Activated naive CD4-positive, alpha-beta T cell treated with anti-CD3 and anti-CD28 coated beads for 36 hours (primary cell): ENCODE results near the gene LAMB3. TPM values are rescaled to one million over a fixed set of nuclear protein-coding genes. Genes with fewer than 3 reads are reported as not detected.

Experiments
- CTCF ChIA-PET: fragments of 350-600 bp; sonication (Branson Sonifier 250); formaldehyde crosslinking; loops from one replicate; lab custom pipeline; 2021; ENCODE audit warnings: antibody characterized with exemption; lab: Charles Lee
- DNase-seq: peaks from one replicate; pipeline ENCODE4 v3.0.0-alpha.2; 2020
- H3K27ac Mint-ChIP-seq: one replicate; pipeline ENCODE4 v1.8.0; 2021; ENCODE audit warnings: mild to moderate bottlenecking, mixed read lengths
- H3K27me3 Mint-ChIP-seq: one replicate; pipeline ENCODE4 v1.8.0; 2021; ENCODE audit warnings: low read depth, mixed read lengths
- H3K36me3 Mint-ChIP-seq: one replicate; pipeline ENCODE4 v1.8.0; 2021; ENCODE audit warnings: low read depth, mixed read lengths
- H3K4me1 Mint-ChIP-seq: one replicate; pipeline ENCODE4 v1.8.0; 2021; ENCODE audit warnings: low read depth, mixed read lengths
- H3K4me3 Mint-ChIP-seq: one replicate; pipeline ENCODE4 v1.8.0; 2021; ENCODE audit warnings: mild to moderate bottlenecking, moderate library complexity, mixed read lengths
- H3K9me3 Mint-ChIP-seq: one replicate; pipeline ENCODE4 v1.8.0; 2021; ENCODE audit warnings: mixed read lengths
- intact Hi-C: fragments of 100-400 bp; cut with micrococcal nuclease; formaldehyde crosslinking; loops from one replicate; pipeline ENCODE4 v1.15.1; 2023
- total RNA-seq, 2 experiments: library from RNA; stranded (reverse); gene quantifications; one replicate each; pipeline ENCODE4 v1.2.3, GENCODE V29; 2021

Gene LAMB3
- total RNA-seq, 2 experiments from 2014 or later, result 11.8 to 13.0 TPM

DNA sequence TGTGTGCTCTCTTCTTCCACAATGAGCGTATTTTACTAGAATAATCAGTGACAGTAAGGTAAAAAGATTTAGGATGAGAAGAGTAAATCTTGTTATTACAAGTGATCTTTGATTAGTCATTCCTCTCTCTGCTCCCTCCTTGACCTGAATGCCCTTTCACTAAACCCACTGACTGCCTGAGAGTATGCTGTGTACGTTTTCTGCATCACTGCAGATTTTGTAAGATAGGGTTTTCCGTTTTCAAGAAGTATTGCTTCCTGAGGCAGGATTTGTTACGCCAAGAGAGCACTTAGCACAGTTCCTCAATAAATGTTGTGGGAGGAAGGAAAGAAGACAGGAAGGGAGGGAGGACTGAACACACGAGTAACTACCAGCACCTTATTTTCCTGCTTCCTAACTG, 7.7 kb upstream of the LAMB3 start:
- intact Hi-C loops, result loop anchor here (1.0 kb wide), 1 partner anchor 13 kb away; no protein-coding TSS in a partner anchor
- no peaks in the 10 kb centered on the region for H3K9me3 Mint-ChIP-seq
- H3K4me3 Mint-ChIP-seq, result no peak overlapping the region
- no peaks in the 10 kb centered on the region for H3K27me3 Mint-ChIP-seq
- CTCF ChIA-PET, result no interaction called here
- H3K36me3 Mint-ChIP-seq, result peaks cover 6% of the 10 kb centered on the region
- no peak for DNase-seq
- H3K4me1 Mint-ChIP-seq, result peaks cover 9% of the 10 kb centered on the region
- H3K27ac Mint-ChIP-seq, result peak overlapping the region; percentile 33

DNA sequence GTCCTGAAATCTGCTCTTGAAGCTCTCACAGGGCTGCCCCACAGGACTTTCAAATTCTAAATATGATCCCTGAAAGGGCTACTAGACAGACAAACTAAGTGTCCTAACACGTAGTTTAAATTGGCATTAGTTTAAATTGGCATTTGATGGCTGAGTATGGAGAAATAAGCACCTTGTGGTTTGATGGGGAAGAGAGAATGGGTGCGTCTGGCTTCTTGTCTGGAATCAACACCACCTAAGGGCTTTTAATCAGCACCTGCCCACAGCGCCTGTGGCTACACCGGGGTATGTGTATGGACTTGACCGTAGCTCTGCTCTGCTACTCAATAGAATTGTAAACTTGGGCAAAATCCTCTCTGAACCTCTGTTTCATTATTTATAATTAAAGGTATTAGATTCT, 5.7 kb upstream of the LAMB3 start:
- CTCF ChIA-PET, result interaction anchor here (0.6 to 1.2 kb wide), 4 partner anchors 18 to 1237 kb away, joined by 3 to 5 read pairs (median 3); no protein-coding TSS in a partner anchor
- Mint-ChIP-seq H3K36me3 (peaks cover 3% of the 10 kb centered on the region), H3K9me3 (no peaks in the 10 kb centered on the region), H3K27me3 (no peaks in the 10 kb centered on the region), H3K4me3 (no peak overlapping the region), H3K27ac (no peak overlapping the region), H3K4me1 (peaks cover 19% of the 10 kb centered on the region)
- no peak for DNase-seq
- intact Hi-C loops, result no loop called here

DNA sequence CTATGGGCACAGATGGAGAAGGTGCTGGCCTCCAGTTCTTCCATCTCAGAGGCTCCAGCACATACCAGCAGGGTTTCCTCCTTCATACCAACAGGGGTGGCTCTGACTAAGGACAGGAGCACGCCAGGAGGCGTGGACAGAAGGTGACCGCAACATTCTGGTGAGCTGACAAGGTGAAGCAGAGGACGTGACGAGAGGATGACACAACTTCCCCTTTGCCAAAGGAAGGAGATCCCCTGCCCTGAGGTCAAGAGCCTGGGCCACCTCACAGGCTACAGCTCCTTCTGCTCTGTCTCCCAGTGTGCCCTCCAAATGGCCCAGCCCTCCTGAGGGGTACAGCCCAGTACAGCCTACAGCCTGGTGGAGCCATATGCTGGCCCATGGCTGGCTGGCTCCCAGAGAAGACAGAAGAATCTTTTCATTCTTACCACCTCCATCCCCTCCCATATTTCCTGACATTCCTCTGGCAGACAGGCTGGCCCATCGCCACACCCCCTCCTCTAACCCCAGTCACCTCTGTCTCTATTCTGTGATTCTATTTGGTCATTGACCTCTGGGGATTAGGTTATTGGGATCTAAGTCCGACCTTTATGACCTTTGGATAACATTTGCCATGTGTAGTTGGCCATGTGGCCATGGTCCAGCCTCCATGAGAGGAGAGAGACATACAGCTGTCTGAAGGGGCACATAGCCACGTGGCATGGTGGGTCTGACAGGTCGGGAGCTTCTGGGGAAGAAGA, 5.1 kb upstream of the LAMB3 start:
- Mint-ChIP-seq H3K4me3 (no peak overlapping the region), H3K36me3 (peaks cover 3% of the 10 kb centered on the region), H3K27ac (no peak overlapping the region), H3K27me3 (no peaks in the 10 kb centered on the region), H3K4me1 (peaks cover 25% of the 10 kb centered on the region), H3K9me3 (no peaks in the 10 kb centered on the region)
- DNase-seq, result no peak
- CTCF ChIA-PET, result interaction anchor here (0.6 to 1.2 kb wide), 2 partner anchors 30 to 1236 kb away, joined by 3 to 5 read pairs; no protein-coding TSS in a partner anchor
- intact Hi-C loops, result no loop called here

DNA sequence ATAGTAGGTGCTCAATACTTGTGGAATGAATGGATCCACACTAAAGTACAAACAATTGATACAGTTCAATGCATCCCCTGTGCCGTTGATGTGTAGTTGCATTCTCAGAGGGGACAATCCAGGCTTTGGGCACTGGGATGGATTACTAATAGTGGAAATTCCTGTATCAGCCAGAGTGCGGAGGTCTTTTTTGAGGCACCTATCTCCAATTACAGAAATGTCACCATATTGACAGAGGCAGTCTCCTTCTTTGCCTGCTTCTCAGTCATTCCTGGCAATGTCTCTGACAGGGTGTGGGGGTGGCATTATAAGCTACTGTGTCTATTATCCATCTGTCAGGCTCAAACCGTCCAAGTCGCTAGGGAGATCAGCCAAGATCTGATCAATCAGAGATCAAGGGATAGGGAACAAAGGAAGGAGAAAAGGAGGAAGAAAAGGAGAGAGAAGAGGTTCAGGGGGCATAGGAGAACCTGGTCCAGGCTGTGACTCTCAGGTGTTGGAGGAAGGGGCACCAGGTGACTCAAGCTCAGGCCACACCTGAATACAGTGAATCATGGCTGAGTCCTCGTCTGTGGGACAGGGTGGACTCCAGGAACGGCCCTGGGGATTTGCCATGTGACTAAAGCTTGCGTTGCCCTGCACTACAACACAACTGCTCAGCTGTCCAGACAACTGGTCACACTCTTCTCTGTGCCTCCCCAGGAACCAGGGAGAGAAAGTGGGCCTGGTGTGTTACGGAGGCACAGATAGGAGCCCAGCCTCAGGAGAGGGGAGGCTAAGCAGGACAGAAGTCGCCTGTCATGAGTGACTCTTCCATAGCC, 3.4 kb upstream of the LAMB3 start:
- CTCF ChIA-PET, result interaction anchor here (1.5 kb wide), 1 partner anchor 93 kb away, joined by 7 read pairs; no protein-coding TSS in a partner anchor
- Mint-ChIP-seq H3K9me3 (no peaks in the 10 kb centered on the region), H3K36me3 (no peaks in the 10 kb centered on the region), H3K27me3 (no peaks in the 10 kb centered on the region), H3K27ac (no peak overlapping the region), H3K4me1 (peaks cover 38% of the 10 kb centered on the region), H3K4me3 (no peak overlapping the region)
- DNase-seq, result no peak
- intact Hi-C loops, result no loop called here

DNA sequence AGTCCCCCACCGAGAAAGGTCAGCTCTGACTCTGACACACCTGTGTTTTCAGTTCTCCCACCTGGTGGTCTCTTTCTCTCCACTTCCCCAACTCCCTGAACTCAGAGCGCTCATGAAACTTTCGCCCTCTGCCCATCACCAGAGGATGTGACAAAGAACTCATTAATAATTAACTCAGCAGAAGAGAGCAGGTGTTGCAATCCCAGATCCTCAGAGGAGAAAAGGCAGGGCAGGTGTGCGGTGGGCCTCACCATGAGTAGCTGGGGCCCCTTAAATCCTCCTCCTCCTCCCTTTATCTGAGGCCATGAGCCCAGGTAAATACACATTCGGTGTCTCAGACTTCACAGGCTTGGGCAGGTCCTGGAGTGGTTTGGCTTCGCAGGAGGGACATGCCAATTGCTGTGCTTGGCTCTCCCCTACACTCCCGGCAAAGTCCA, 1.7 kb upstream of the LAMB3 start:
- intact Hi-C loops, result loop anchor here (1.0 kb wide), 1 partner anchor 47 kb away; no protein-coding TSS in a partner anchor
- DNase-seq, result no peak
- H3K4me3 Mint-ChIP-seq, result no peak overlapping the region
- H3K27me3 Mint-ChIP-seq, result no peaks in the 10 kb centered on the region
- H3K27ac Mint-ChIP-seq, result peak overlapping the region; percentile 2
- H3K36me3 Mint-ChIP-seq, result no peaks in the 10 kb centered on the region
- H3K9me3 Mint-ChIP-seq, result no peaks in the 10 kb centered on the region
- H3K4me1 Mint-ChIP-seq, result peaks cover 45% of the 10 kb centered on the region
- CTCF ChIA-PET, result interaction anchor here (1.1 to 1.5 kb wide), 4 partner anchors 78 to 94 kb away, joined by 3 to 7 read pairs (median 4); no protein-coding TSS in a partner anchor

DNA sequence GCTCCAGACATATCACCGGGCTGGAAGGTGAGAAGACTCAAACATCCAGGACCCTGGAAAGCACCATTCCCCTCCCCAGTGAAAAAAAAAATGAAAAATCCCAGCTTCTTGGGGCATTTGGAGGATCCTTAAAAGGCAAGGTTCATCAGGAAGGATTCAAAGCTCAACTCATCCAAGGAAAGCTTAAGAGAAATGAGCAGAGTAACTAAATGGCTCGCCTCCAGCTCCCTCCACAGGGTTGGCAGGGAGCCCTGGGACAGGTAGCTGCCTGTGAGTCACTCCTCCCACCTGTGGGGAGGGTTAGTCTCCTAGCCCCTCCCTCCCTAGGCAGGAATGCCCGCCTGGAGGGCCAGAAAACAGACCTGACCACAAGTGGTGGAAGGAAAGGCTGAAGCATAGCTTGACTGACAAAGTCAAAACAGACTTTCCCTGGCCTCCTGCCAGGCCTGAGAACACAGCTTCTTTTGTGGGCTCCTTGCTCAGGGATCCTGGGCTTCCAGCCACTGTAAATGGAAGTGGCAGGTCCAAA, 712 bp upstream of the LAMB3 start:
- no peak overlapping the region for H3K4me3 Mint-ChIP-seq
- H3K9me3 Mint-ChIP-seq, result no peaks in the 10 kb centered on the region
- CTCF ChIA-PET, result interaction anchor here (0.7 to 1.8 kb wide), 16 partner anchors 9 to 177 kb away, joined by 3 to 7 read pairs (median 4); partner anchors contain the start of gene G0S2
- peak overlapping the region; percentile 2 for H3K27ac Mint-ChIP-seq
- no peaks in the 10 kb centered on the region for H3K36me3 Mint-ChIP-seq
- H3K4me1 Mint-ChIP-seq, result peaks cover 50% of the 10 kb centered on the region
- no peaks in the 10 kb centered on the region for H3K27me3 Mint-ChIP-seq
- intact Hi-C loops, result loop anchor here (1.0 kb wide), 1 partner anchor 46 kb away; no protein-coding TSS in a partner anchor
- peak; percentile 85 for DNase-seq

DNA sequence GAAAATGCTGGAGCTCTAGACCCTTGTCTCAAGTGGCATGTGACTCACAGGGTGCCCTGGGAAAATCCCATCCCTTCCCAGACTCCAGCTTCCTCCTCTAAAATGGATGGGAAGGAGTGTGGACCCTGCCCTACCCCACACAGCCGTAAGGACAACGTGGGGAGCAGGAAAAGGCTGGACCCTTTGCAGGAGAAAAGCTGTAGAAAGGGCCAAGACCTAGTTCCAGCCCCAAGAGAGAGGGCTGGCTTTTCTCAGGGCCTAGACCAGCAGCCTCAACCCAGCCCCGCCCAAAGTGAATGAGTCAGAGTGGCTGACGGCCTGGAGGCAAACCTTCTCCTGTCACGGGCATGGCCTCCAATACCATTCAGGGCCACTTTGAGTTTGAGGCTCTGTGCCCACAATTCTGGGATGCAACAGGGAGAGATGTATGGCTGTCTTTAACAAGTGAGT, 1.1 kb downstream of the LAMB3 start:
- Mint-ChIP-seq H3K36me3 (no peaks in the 10 kb centered on the region), H3K4me3 (peak overlapping the region; percentile 36), H3K9me3 (no peaks in the 10 kb centered on the region), H3K27ac (peak overlapping the region; percentile 25), H3K27me3 (no peaks in the 10 kb centered on the region), H3K4me1 (peaks cover 50% of the 10 kb centered on the region)
- CTCF ChIA-PET, result interaction anchor here (0.6 to 2.9 kb wide), 5 partner anchors 24 to 97 kb away, joined by 3 to 9 read pairs (median 3); no protein-coding TSS in a partner anchor
- DNase-seq, result peak; percentile 89
- intact Hi-C loops, result loop anchor here (1.0 kb wide), 1 partner anchor 22 kb away; no protein-coding TSS in a partner anchor

DNA sequence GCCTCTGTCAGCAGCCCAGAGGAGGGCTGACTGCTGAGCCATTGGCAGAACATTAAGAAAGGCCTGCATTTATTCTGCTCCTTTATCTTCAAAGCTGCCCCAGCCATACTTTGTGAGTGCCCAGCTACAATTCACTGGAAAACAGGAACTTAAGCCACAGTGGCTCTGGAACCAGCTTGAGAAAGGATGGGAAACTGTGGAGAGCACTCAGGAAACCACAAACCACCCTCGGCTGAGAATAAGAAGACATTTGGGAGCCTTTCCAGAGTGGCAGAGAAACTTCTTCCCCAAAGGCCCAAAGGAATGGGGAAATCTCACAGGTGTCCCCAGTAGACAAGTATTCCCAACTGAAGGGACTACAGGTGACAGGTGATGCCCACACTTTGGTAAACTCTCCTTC, 1.8 kb downstream of the LAMB3 start:
- Mint-ChIP-seq H3K9me3 (no peaks in the 10 kb centered on the region), H3K4me3 (no peak overlapping the region), H3K4me1 (peaks cover 50% of the 10 kb centered on the region), H3K27ac (no peak overlapping the region), H3K36me3 (no peaks in the 10 kb centered on the region), H3K27me3 (no peaks in the 10 kb centered on the region)
- CTCF ChIA-PET, result interaction anchor here (0.7 to 2.9 kb wide), 4 partner anchors 39 to 98 kb away, joined by 3 to 9 read pairs (median 6); no protein-coding TSS in a partner anchor
- intact Hi-C loops, result no loop called here
- DNase-seq, result no peak

DNA sequence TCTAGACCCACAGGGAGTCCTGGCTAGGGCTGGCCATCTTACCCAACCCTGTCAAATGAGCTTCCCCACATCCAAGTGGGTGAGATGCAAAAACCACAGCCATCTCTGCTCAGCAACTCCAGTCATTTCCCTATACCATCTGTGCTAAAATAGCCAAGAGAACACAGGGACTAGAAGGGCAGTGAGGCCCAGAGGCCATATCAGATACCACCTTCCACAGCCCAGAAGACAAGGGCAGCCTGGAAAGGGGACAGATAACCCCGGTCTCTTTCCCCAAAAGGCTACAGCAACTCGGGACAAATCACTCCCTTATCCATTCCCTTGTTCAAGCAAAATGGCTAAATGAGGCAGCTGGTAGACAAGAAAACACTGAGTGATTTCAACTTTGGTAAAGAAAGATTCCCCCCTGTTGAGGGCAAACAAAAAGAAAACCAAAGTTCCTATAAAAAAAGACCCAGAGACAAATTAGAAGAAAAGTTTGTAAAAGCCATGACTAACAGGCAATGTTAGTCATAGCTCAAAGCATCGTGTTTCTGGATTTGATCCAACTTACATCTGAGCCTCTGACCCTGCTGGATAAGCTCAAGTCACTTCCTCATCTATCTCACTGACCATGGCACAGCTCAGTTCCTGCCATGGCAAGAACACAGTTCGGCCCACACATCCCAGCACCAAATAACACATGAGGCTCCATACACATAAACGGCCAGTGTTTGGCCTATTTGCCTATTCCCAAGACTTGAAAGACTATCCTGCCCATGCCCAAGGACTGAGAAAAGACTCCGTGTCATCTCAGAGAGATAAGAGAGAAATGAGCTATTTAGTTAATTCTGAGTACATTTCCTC, 3.1 kb downstream of the LAMB3 start:
- DNase-seq, result peak; percentile 37
- Mint-ChIP-seq H3K4me1 (peaks cover 47% of the 10 kb centered on the region), H3K27ac (peak overlapping the region; percentile 68), H3K27me3 (no peaks in the 10 kb centered on the region), H3K9me3 (no peaks in the 10 kb centered on the region), H3K36me3 (no peaks in the 10 kb centered on the region), H3K4me3 (no peak overlapping the region)
- CTCF ChIA-PET, result interaction anchor here (0.6 to 2.9 kb wide), 13 partner anchors 16 to 99 kb away, joined by 3 to 9 read pairs (median 3); partner anchors contain the start of gene G0S2
- intact Hi-C loops, result loop anchor here (1.0 kb wide), 2 partner anchors 44 to 102 kb away; no protein-coding TSS in a partner anchor

DNA sequence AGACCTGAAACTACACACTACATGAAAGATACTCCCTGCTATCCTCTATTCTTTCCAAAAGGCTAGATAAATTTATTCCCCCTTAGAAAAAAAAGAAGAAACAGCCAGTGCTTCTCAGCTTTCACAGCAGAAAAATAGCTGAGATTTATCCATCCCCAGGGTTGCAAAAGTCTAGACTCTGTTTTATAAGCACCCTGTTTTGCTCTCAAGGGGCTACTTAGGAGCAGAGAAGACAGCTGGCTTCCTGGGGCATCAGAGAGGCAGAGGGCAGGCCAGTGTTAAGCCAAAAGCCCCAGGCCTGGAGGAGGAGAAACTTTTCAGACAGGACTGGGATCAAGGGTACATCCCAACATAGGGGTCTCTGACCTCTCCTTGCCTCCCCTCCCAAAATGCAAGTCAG, 3.9 kb downstream of the LAMB3 start:
- peak overlapping the region; percentile 50 for H3K27ac Mint-ChIP-seq
- no peak for DNase-seq
- intact Hi-C loops, result no loop called here
- no peak overlapping the region for H3K4me3 Mint-ChIP-seq
- no peaks in the 10 kb centered on the region for H3K36me3 Mint-ChIP-seq
- H3K27me3 Mint-ChIP-seq, result no peaks in the 10 kb centered on the region
- CTCF ChIA-PET, result interaction anchor here (1.1 to 2.9 kb wide), 4 partner anchors 32 to 98 kb away, joined by 3 to 9 read pairs (median 4); no protein-coding TSS in a partner anchor
- peaks cover 43% of the 10 kb centered on the region for H3K4me1 Mint-ChIP-seq
- H3K9me3 Mint-ChIP-seq, result no peaks in the 10 kb centered on the region

DNA sequence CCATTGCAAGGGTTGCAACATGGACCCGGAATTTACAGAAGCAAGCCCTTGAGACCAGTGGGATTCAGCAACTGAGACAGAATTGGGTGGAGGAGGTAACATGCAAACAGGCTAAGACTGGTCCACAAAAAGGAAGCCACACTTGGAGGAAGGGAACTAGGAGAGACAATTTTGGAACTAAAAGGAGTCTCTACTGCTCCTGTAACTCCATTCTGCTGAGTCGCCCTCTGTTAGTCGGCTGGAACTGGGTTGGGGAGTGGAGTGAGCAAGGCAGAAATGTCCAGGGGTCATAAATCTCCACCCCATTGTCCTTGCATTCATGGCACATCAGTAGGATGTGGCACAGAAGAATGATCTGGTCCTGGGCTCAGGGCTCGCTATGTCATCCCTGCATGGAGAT, 5.1 kb downstream of the LAMB3 start:
- intact Hi-C loops, result loop anchor here (2.0 kb wide), 1 partner anchor 20 kb away; no protein-coding TSS in a partner anchor
- H3K4me3 Mint-ChIP-seq, result no peak overlapping the region
- peaks cover 34% of the 10 kb centered on the region for H3K4me1 Mint-ChIP-seq
- CTCF ChIA-PET, result interaction anchor here (0.7 to 2.2 kb wide), 3 partner anchors 10 to 46 kb away, joined by 3 to 5 read pairs (median 4); no protein-coding TSS in a partner anchor
- no peaks in the 10 kb centered on the region for H3K27me3 Mint-ChIP-seq
- H3K36me3 Mint-ChIP-seq, result no peaks in the 10 kb centered on the region
- DNase-seq, result no peak
- no peaks in the 10 kb centered on the region for H3K9me3 Mint-ChIP-seq
- no peak overlapping the region for H3K27ac Mint-ChIP-seq
